Endothelial cell of umbilical vein (primary cell): ENCODE data around the gene SLC34A2. TPM values are rescaled to one million over a fixed set of nuclear protein-coding genes. Genes with fewer than 3 reads are reported as not detected.

Source experiments
- BruUV-seq: library from RNA; stranded (reverse); fragments of 400-500 nt; replicated peaks from 2 replicates; lab custom pipeline; 2021; lab: Mats Ljungman, UMichigan
- CTCF ChIA-PET: fragments of 300-600, 350-600 bp; sonication (Branson Sonifier 250); formaldehyde crosslinking; loops from one replicate; lab custom pipeline; 2021; ENCODE audit warnings: antibody characterized with exemption, inconsistent platforms; lab: Charles Lee
- POLR2A ChIA-PET: fragments of 300-600, 350-600 bp; sonication (Branson Sonifier 250); formaldehyde crosslinking; loops from one replicate; lab custom pipeline; 2021; ENCODE audit warnings: antibody characterized with exemption, inconsistent platforms; lab: Charles Lee
- DNase-seq: peaks from one replicate; pipeline ENCODE4 v3.0.0-alpha.2; 2011; ENCODE audit warnings: low read depth, low spot score
- FAIRE-seq: peaks from 2 replicates; lab custom pipeline; 2011; peaks lifted over from hg19 to GRCh38; lab: Jason Lieb, UNC
- H2AFZ ChIP-seq: 2 replicates; pipeline ENCODE4 v1.6.0; 2012; ENCODE audit warnings: low read depth, low read length, control low read depth, inconsistent platforms
- H3K27ac ChIP-seq: 2 replicates; pipeline ENCODE4 v1.5.1; 2011; ENCODE audit warnings: low read depth, mild to moderate bottlenecking, control low read depth, low read length, moderate library complexity; ENCODE audit not compliant: insufficient read depth
- H3K27me3 ChIP-seq, 2 experiments: 2 replicates each; pipeline versions ENCODE4 v1.6.0 to v1.6.1; 2011; ENCODE audit warnings: low read length in 2 of 2, mixed read lengths in 1 of 2; ENCODE audit not compliant: control insufficient read depth in 2 of 2, insufficient read depth in 2 of 2
- H3K36me3 ChIP-seq, 2 experiments: 2 replicates in 1 of 2; 3 replicates in 1 of 2; pipeline ENCODE4 v1.5.1; 2011; ENCODE audit warnings: low read length in 2 of 2, mild to moderate bottlenecking in 1 of 2, moderate library complexity in 1 of 2; ENCODE audit not compliant: control insufficient read depth in 2 of 2, insufficient read depth in 2 of 2; ENCODE audit errors: extremely low read depth in 1 of 2
- H3K4me1 ChIP-seq: 3 replicates; pipeline ENCODE4 v1.5.1; 2011; ENCODE audit warnings: mild to moderate bottlenecking, low read length; ENCODE audit not compliant: control insufficient read depth, insufficient read depth; ENCODE audit errors: extremely low read depth
- H3K4me2 ChIP-seq: 2 replicates; pipeline ENCODE4 v1.6.1; 2011; ENCODE audit warnings: low read length, control low read depth, mixed read lengths; ENCODE audit not compliant: insufficient read depth
- H3K4me3 ChIP-seq, 3 experiments: fragments of 200-600 bp in 1 of 3; sonication (generic), shearing (Covaris generic) in 1 of 3; replicated peaks in 1 of 3; 2 replicates each; pipeline ENCODE4 v1.5.1; 2011 to 2016; ENCODE audit warnings: control low read depth in 3 of 3, low read length in 3 of 3, mild to moderate bottlenecking in 2 of 3, inconsistent platforms in 1 of 3, low read depth in 1 of 3, moderate library complexity in 1 of 3; ENCODE audit not compliant: insufficient read depth in 1 of 3
- H3K79me2 ChIP-seq: 2 replicates; pipeline ENCODE4 v1.6.0; 2012; ENCODE audit warnings: low read length, inconsistent platforms; ENCODE audit not compliant: control insufficient read depth, insufficient read depth
- H3K9ac ChIP-seq: replicated peaks from 2 replicates; pipeline ENCODE3; 2011; ENCODE audit warnings: low read length, control low read depth; ENCODE audit not compliant: insufficient read depth; ENCODE audit errors: extremely low read depth
- H3K9me1 ChIP-seq: replicated peaks from 3 replicates; pipeline ENCODE4 v1.6.0; 2011; ENCODE audit warnings: mild to moderate bottlenecking, low read length; ENCODE audit not compliant: control insufficient read depth, insufficient read depth; ENCODE audit errors: extremely low read depth
- H3K9me3 ChIP-seq: replicated peaks from 2 replicates; pipeline ENCODE4 v1.5.1; 2012; ENCODE audit warnings: low read length, inconsistent platforms; ENCODE audit not compliant: control insufficient read depth, insufficient read depth
- H4K20me1 ChIP-seq: replicated peaks from 2 replicates; pipeline ENCODE3; 2011; ENCODE audit warnings: mild to moderate bottlenecking, low read length; ENCODE audit not compliant: control insufficient read depth, insufficient read depth; ENCODE audit errors: extremely low read depth
- CTCF ChIP-seq, 2 donors: IDR thresholded peaks; 1 replicate in 1 of 2; 2 replicates in 1 of 2; pipeline ENCODE4 v1.5.1; 2011; ENCODE audit warnings: low read length in 2 of 2, mild to moderate bottlenecking in 2 of 2, moderate library complexity in 2 of 2, control low read depth in 1 of 2, inconsistent platforms in 1 of 2, low read depth in 1 of 2; ENCODE audit not compliant: insufficient read depth in 1 of 2; ENCODE audit errors: extremely low read depth in 1 of 2
- EZH2 ChIP-seq: IDR thresholded peaks from 2 replicates; pipeline ENCODE4 v1.6.1; 2012; ENCODE audit warnings: borderline replicate concordance, low read depth, mild to moderate bottlenecking, moderate library complexity, low read length, inconsistent platforms; ENCODE audit not compliant: severe bottlenecking
- FOS ChIP-seq: IDR thresholded peaks from 2 replicates; pipeline ENCODE4 v1.6.1; 2011; ENCODE audit warnings: mild to moderate bottlenecking, low read length, moderate library complexity, borderline replicate concordance; ENCODE audit not compliant: insufficient read depth
- GATA2 ChIP-seq: IDR thresholded peaks from 2 replicates; pipeline ENCODE4 v1.7.0; 2011; ENCODE audit warnings: low read depth, mild to moderate bottlenecking, moderate library complexity, mixed read lengths, low read length; ENCODE audit not compliant: insufficient read length, insufficient read depth
- JUN ChIP-seq: IDR thresholded peaks from 2 replicates; pipeline ENCODE4 v1.6.1; 2011; ENCODE audit warnings: borderline replicate concordance, low read depth; ENCODE audit not compliant: insufficient read length, insufficient read depth
- MYC ChIP-seq: IDR thresholded peaks from one replicate; pipeline ENCODE4 v1.6.1; 2011; ENCODE audit warnings: mild to moderate bottlenecking, low read depth, low read length
- POLR2A ChIP-seq: IDR thresholded peaks from 2 replicates; pipeline ENCODE4 v1.6.1; 2012; ENCODE audit warnings: low read depth, mild to moderate bottlenecking, control low read depth, low read length
- POLR2AphosphoS5 ChIP-seq: IDR thresholded peaks from 2 replicates; pipeline ENCODE4 v1.6.1; 2012; ENCODE audit warnings: low read depth, mild to moderate bottlenecking, control low read depth, low read length, moderate library complexity; ENCODE audit not compliant: insufficient read depth
- dilution Hi-C: fragments of 300-500 bp; cut with MboI; formaldehyde crosslinking; loops from one replicate; pipeline ENCODE4 v1.15.0; 2019; ENCODE audit warnings: low sequenced_read_pairs; ENCODE audit not compliant: extremely low pct_ligation_motif_present
- intact Hi-C: fragments of 100-400 bp; cut with micrococcal nuclease; formaldehyde crosslinking; loops from one replicate; pipeline ENCODE4 v1.10.0; 2022
- polyA plus RNA-seq, 4 experiments: library from polyadenylated mRNA; depleted of rRNA in 3 of 4; stranded (reverse) in 3 of 4; unstranded in 1 of 4; fragments of >200 nt; gene quantifications; 2 replicates each; pipeline versions ENCODE4 v1.2.1 to v1.2.3, GENCODE V29; 2011 to 2012; ENCODE audit warnings: missing spikeins in 1 of 4
- total RNA-seq: library from RNA; stranded (reverse); gene quantifications from 2 replicates; pipeline ENCODE4 v1.2.3, GENCODE V29; 2021
- TF ChIP-seq, protein P1 (sequence below): IDR thresholded peaks from 2 replicates; pipeline ENCODE4 v1.6.1; 2011; ENCODE audit not compliant: insufficient read depth, insufficient read length

Gene SLC34A2
- total and polyA plus RNA-seq, 2 donors (not counting 3 experiments of a cell fraction or from before 2014, with no cell fraction given), result not detected

GRCh38 chr4:25677943-25678342 lies 22.3 kb downstream of the SLC34A2 start:
- no peaks in the 10 kb centered on the region for H3K79me2 ChIP-seq
- H4K20me1 ChIP-seq, result no peaks in the 10 kb centered on the region
- no peak overlapping the region for H2AFZ ChIP-seq
- BruUV-seq, result no TSS peak
- ChIA-PET CTCF (no interaction called here), POLR2A (no interaction called here)
- H3K27me3 ChIP-seq, result no peaks in the 10 kb centered on the region
- intact Hi-C loops (no loop called here), dilution Hi-C loops (no loop called here)
- FAIRE-seq (no peak), DNase-seq (no peak)
- no peak overlapping the region for H3K4me2 ChIP-seq
- H3K36me3 ChIP-seq, result no peaks in the 10 kb centered on the region
- no peaks in the 10 kb centered on the region for H3K9me1 ChIP-seq
- no peak overlapping the region for H3K9ac ChIP-seq
- no peaks in the 10 kb centered on the region for H3K9me3 ChIP-seq
- no peaks in the 10 kb centered on the region for H3K4me1 ChIP-seq
- no peak overlapping the region for H3K4me3 ChIP-seq
- TF ChIP-seq, protein P1, sequence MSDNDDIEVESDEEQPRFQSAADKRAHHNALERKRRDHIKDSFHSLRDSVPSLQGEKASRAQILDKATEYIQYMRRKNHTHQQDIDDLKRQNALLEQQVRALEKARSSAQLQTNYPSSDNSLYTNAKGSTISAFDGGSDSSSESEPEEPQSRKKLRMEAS, result no peak
- TF ChIP-seq FOS, result no peak
- no peak for TF ChIP-seq CTCF (IDR thresholded peaks at IDR 0.05; ENCODE audit: extremely low read depth in 1 of 2, insufficient read depth in 1 of 2, low read depth in 1 of 2, low read length in 2 of 2)
- TF ChIP-seq POLR2AphosphoS5, result no peak
- TF ChIP-seq POLR2A, result no peak
- no peak for TF ChIP-seq GATA2
- no peak for TF ChIP-seq JUN
- TF ChIP-seq EZH2, result no peak
- TF ChIP-seq MYC, result no peak
- no peak overlapping the region for H3K27ac ChIP-seq
